Upper lobe of left lung (tissue), 4 donors: ENCODE measurements around the gene RNF213.

Experiments used
- CTCF ChIP-seq, 6 experiments: fragments of 450-650 bp in 4 of 6; fragments of 200-600 bp in 2 of 6; sonication (generic) in 2 of 6; IDR thresholded peaks; one replicate each; pipeline ENCODE4 v1.5.1; 2016 to 2019; ENCODE audit warnings: antibody characterized with exemption in 6 of 6
- POLR2AphosphoS5 ChIP-seq, 2 donors: sonication (generic); formaldehyde crosslinking; IDR thresholded peaks; one replicate each; pipeline ENCODE4 v1.5.1; 2017; ENCODE audit warnings: antibody characterized with exemption in 2 of 2

GRCh38 chr17:80307994-80308691, 47.5 kb downstream of the RNF213 start:
- TF ChIP-seq CTCF (IDR thresholded peaks at IDR 0.05) (no peak), POLR2AphosphoS5 (IDR thresholded peaks at IDR 0.05) (no peak)
